MCF 10A (cell line): ENCODE results near the gene KICS2. TPM values are rescaled to one million over a fixed set of nuclear protein-coding genes. Genes with fewer than 3 reads are reported as not detected.
"Not testable (repeated sequence)": the region's sequence is repeated elsewhere in the genome, so short reads cannot be mapped to it uniquely, and the experiment has no call there.

Source experiments
- BruUV-seq: library from RNA; stranded (reverse); fragments of 400-500 nt; replicated peaks from 2 replicates; lab custom pipeline; 2021; lab: Mats Ljungman, UMichigan
- CTCF ChIA-PET: fragments of 300-600 bp; sonication (Branson Sonifier 250); formaldehyde crosslinking; extraction: SDS; loops from one replicate; lab custom pipeline; 2021; ENCODE audit warnings: antibody characterized with exemption, inconsistent platforms; lab: Yijun Ruan, JAX
- POLR2A ChIA-PET: fragments of 300-600, 350-650 bp; sonication (Branson Sonifier 250); formaldehyde crosslinking; extraction: SDS; loops from one replicate; lab custom pipeline; 2020; ENCODE audit warnings: antibody characterized with exemption, inconsistent platforms; lab: Yijun Ruan, JAX
- DNase-seq: peaks from one replicate; pipeline ENCODE4 v3.0.0-alpha.2; 2018; ENCODE audit not compliant: unreplicated experiment
- H3K27ac Mint-ChIP-seq: one replicate; pipeline ENCODE4 v1.8.0; 2022; ENCODE audit warnings: mild to moderate bottlenecking, low read depth, mixed read lengths; ENCODE audit not compliant: unreplicated experiment
- H3K27me3 Mint-ChIP-seq: one replicate; pipeline ENCODE4 v1.8.0; 2022; ENCODE audit warnings: mixed read lengths; ENCODE audit not compliant: insufficient read depth, unreplicated experiment
- H3K36me3 Mint-ChIP-seq: one replicate; pipeline ENCODE4 v1.8.0; 2022; ENCODE audit warnings: mild to moderate bottlenecking, moderate library complexity, mixed read lengths; ENCODE audit not compliant: insufficient read depth, unreplicated experiment
- H3K4me1 Mint-ChIP-seq: one replicate; pipeline ENCODE4 v1.8.0; 2022; ENCODE audit warnings: mixed read lengths; ENCODE audit not compliant: insufficient read depth, unreplicated experiment
- H3K4me3 Mint-ChIP-seq: one replicate; pipeline ENCODE4 v1.8.0; 2022; ENCODE audit warnings: mild to moderate bottlenecking, moderate library complexity, mixed read lengths; ENCODE audit not compliant: unreplicated experiment
- H3K9me3 Mint-ChIP-seq: one replicate; pipeline ENCODE4 v1.8.0; 2022; ENCODE audit warnings: mixed read lengths; ENCODE audit not compliant: unreplicated experiment
- CTCF ChIP-seq: fragments of 200-600 bp; IDR thresholded peaks from one replicate; pipeline ENCODE4 v1.8.0; 2022; ENCODE audit warnings: antibody characterized with exemption, mild to moderate bottlenecking; ENCODE audit not compliant: unreplicated experiment
- intact Hi-C: fragments of 100-400 bp; cut with micrococcal nuclease; formaldehyde crosslinking; loops from 2 replicates; pipeline ENCODE4 v1.14.1; 2022
- total RNA-seq: library from RNA; stranded (reverse); gene quantifications from 2 replicates; pipeline ENCODE4 v1.2.3, GENCODE V29; 2022

Gene KICS2
- total RNA-seq, 1 experiment from 2014 or later, result 11.9 TPM

GRCh38 chr12:64220046-64220445, 2.0 kb downstream of the KICS2 start:
- Mint-ChIP-seq H3K9me3 (peaks cover 7% of the 10 kb centered on the region), H3K27ac (no peak overlapping the region), H3K4me3 (no peak overlapping the region), H3K4me1 (peaks cover 18% of the 10 kb centered on the region), H3K36me3 (peaks cover 11% of the 10 kb centered on the region), H3K27me3 (no peaks in the 10 kb centered on the region)
- BruUV-seq, result no TSS peak
- ChIA-PET CTCF (interaction anchor here (2.9 kb wide), 1 partner anchor 376 kb away, joined by 14 read pairs; the partner anchor contains the start of gene SRGAP1), POLR2A (interaction anchor here (0.7 to 5.9 kb wide), 11 partner anchors 8 to 376 kb away, joined by 3 to 50 read pairs (median 4); partner anchors contain the start of gene SRGAP1)
- no peak for DNase-seq
- intact Hi-C loops, result loop anchor here (2.0 to 5.0 kb wide), 2 partner anchors 59 to 133 kb away; no protein-coding TSS in a partner anchor
- TF ChIP-seq CTCF, result no peak

- peaks cover 18% of the 10 kb centered on the region for H3K4me1 Mint-ChIP-seq
- peaks cover 20% of the 10 kb centered on the region for H3K36me3 Mint-ChIP-seq
- no peak for TF ChIP-seq CTCF
- H3K27ac Mint-ChIP-seq, result no peak overlapping the region
- no TSS peak for BruUV-seq
- ChIA-PET POLR2A (interaction anchor here (0.6 to 5.9 kb wide), 9 partner anchors 20 to 375 kb away, joined by 3 to 50 read pairs (median 4); partner anchors contain the start of gene SRGAP1), CTCF (no interaction called here)
- H3K27me3 Mint-ChIP-seq, result no peaks in the 10 kb centered on the region
- no peak for DNase-seq
- H3K9me3 Mint-ChIP-seq, result peaks cover 7% of the 10 kb centered on the region
- H3K4me3 Mint-ChIP-seq, result no peak overlapping the region
- intact Hi-C loops, result no loop called here
Observed at GRCh38 chr12:64219145-64219544, 3.0 kb downstream of the KICS2 start.

- DNase-seq, result no peak
- CTCF ChIA-PET, result interaction anchor here (0.6 to 2.0 kb wide), 4 partner anchors 25 to 379 kb away, joined by 3 to 9 read pairs (median 6); partner anchors contain the start of gene SRGAP1
- intact Hi-C loops, result no loop called here
- Mint-ChIP-seq H3K27me3 (no peaks in the 10 kb centered on the region), H3K9me3 (peaks cover 7% of the 10 kb centered on the region), H3K4me1 (peaks cover 18% of the 10 kb centered on the region), H3K36me3 (peaks cover 20% of the 10 kb centered on the region), H3K27ac (no peak overlapping the region), H3K4me3 (no peak overlapping the region)
- no TSS peak for BruUV-seq
- POLR2A ChIA-PET, result interaction anchor here (0.6 to 5.9 kb wide), 8 partner anchors 21 to 374 kb away, joined by 3 to 50 read pairs (median 4); partner anchors contain the start of gene SRGAP1
- TF ChIP-seq CTCF, result no peak
Observed at GRCh38 chr12:64218597-64218996, 3.5 kb downstream of the KICS2 start.

- CTCF ChIA-PET, result interaction anchor here (0.6 to 2.0 kb wide), 4 partner anchors 10 to 378 kb away, joined by 4 to 9 read pairs (median 6); partner anchors contain the start of gene SRGAP1
- H3K27me3 Mint-ChIP-seq, BruUV-seq, intact Hi-C loops, H3K4me3 Mint-ChIP-seq, DNase-seq, H3K9me3 Mint-ChIP-seq: not testable (repeated sequence)
- peaks cover 18% of the 10 kb centered on the region for H3K4me1 Mint-ChIP-seq
- POLR2A ChIA-PET, result interaction anchor here (0.9 to 2.5 kb wide), 3 partner anchors 34 to 47 kb away, joined by 3 to 10 read pairs (median 3); no protein-coding TSS in a partner anchor
- H3K36me3 Mint-ChIP-seq, result peaks cover 23% of the 10 kb centered on the region
- peak overlapping the region; percentile 81 for H3K27ac Mint-ChIP-seq
Observed at GRCh38 chr12:64217643-64218042, 4.5 kb downstream of the KICS2 start.
